Tibial nerve (tissue), 4 donors: ENCODE data around the gene CST6. TPM values are rescaled to one million over a fixed set of nuclear protein-coding genes. Genes with fewer than 3 reads are reported as not detected.
A peak's percentile ranks its signal among the peaks of the same experiment; 100 is the strongest.

Source experiments
- DNase-seq, 2 donors: peaks; one replicate each; pipeline ENCODE4 v3.0.0-alpha.2; 2019; ENCODE audit warnings: low spot score in 2 of 2
- H3K27ac ChIP-seq, 4 donors: fragments of 200-600 bp; sonication (generic) in 3 of 4; one replicate each; pipeline ENCODE4 v1.5.1; 2017 to 2019; ENCODE audit warnings: mild to moderate bottlenecking in 1 of 4
- H3K27me3 ChIP-seq, 2 donors: fragments of 200-600 bp; sonication (generic) in 1 of 2; one replicate each; pipeline versions ENCODE4 v1.5.1 to v1.6.0; 2017 to 2019
- H3K36me3 ChIP-seq, 3 donors: fragments of 200-600 bp; sonication (generic); one replicate each; pipeline ENCODE4 v1.5.1; 2018 to 2019
- H3K4me1 ChIP-seq, 4 donors: fragments of 200-600 bp; sonication (generic) in 3 of 4; one replicate each; pipeline ENCODE4 v1.5.1; 2017 to 2019
- H3K4me3 ChIP-seq, 4 donors: fragments of 200-600 bp; sonication (generic) in 3 of 4; one replicate each; pipeline ENCODE4 v1.5.1; 2017 to 2019; ENCODE audit warnings: mild to moderate bottlenecking in 1 of 4, moderate library complexity in 1 of 4
- H3K9me3 ChIP-seq, 4 donors: fragments of 200-600 bp; sonication (generic) in 3 of 4; one replicate each; pipeline ENCODE4 v1.5.1; 2017 to 2019
- EP300 ChIP-seq, 2 donors: sonication (generic); formaldehyde crosslinking; IDR thresholded peaks; one replicate each; pipeline ENCODE4 v1.6.1; 2017; ENCODE audit warnings: antibody characterized with exemption in 2 of 2, mild to moderate bottlenecking in 1 of 2
- POLR2A ChIP-seq, 2 donors: fragments of 450-650 bp; IDR thresholded peaks; one replicate each; pipeline ENCODE4 v1.6.1; 2017; ENCODE audit warnings: antibody characterized with exemption in 2 of 2, mild to moderate bottlenecking in 2 of 2, moderate library complexity in 2 of 2
- WGBS, 2 donors: methylation state at CpG; one replicate each; pipeline ENCODE4 v1.1.5; 2018; 5-methylcytosine and 5-hydroxymethylcytosine counted together
- total RNA-seq, 4 donors: library from RNA; depleted of rRNA; stranded (reverse); fragments of >200 nt; gene quantifications; one replicate each; pipeline ENCODE4 v1.1.0, GENCODE V29; 2016
- TF ChIP-seq, protein P1 (sequence below), 5 experiments: fragments of 200-600 bp in 3 of 5; fragments of 450-650 bp in 2 of 5; sonication (generic) in 3 of 5; IDR thresholded peaks; one replicate each; pipeline ENCODE4 v1.5.1; 2016 to 2019; ENCODE audit warnings: antibody characterized with exemption in 5 of 5, mild to moderate bottlenecking in 3 of 5, moderate library complexity in 2 of 5

Gene CST6
- total RNA-seq, 4 donors from 2014 or later, result 1.2 TPM; not detected in 3

GRCh38 chr11:66011239-66011784, 496 bp upstream of the CST6 start:
- WGBS, 2 donors, result 42 to 56% methylated on average over 11 to 14 of the region's 14 CpGs
- DNase-seq, result no peak
- Histone ChIP-seq H3K9me3 (no peaks in the 10 kb centered on the region), H3K27ac (no peak overlapping the region), H3K4me3 (peak overlapping the region in 1 of 4 donors; percentile 32), H3K4me1 (peaks cover 0 to 11% (median 7%) of the 10 kb centered on the region in 4 donors), H3K27me3 (peaks cover 0 to 21% of the 10 kb centered on the region in 2 donors), H3K36me3 (no peaks in the 10 kb centered on the region)
- TF ChIP-seq POLR2A (IDR thresholded peaks at IDR 0.05) (no peak), EP300 (IDR thresholded peaks at IDR 0.05) (no peak)
- TF ChIP-seq, protein P1, sequence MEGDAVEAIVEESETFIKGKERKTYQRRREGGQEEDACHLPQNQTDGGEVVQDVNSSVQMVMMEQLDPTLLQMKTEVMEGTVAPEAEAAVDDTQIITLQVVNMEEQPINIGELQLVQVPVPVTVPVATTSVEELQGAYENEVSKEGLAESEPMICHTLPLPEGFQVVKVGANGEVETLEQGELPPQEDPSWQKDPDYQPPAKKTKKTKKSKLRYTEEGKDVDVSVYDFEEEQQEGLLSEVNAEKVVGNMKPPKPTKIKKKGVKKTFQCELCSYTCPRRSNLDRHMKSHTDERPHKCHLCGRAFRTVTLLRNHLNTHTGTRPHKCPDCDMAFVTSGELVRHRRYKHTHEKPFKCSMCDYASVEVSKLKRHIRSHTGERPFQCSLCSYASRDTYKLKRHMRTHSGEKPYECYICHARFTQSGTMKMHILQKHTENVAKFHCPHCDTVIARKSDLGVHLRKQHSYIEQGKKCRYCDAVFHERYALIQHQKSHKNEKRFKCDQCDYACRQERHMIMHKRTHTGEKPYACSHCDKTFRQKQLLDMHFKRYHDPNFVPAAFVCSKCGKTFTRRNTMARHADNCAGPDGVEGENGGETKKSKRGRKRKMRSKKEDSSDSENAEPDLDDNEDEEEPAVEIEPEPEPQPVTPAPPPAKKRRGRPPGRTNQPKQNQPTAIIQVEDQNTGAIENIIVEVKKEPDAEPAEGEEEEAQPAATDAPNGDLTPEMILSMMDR (IDR thresholded peaks at IDR 0.05), result no peak

- no peak overlapping the region for H3K27ac ChIP-seq
- H3K9me3 ChIP-seq, result no peaks in the 10 kb centered on the region
- H3K4me1 ChIP-seq, result peaks cover 0 to 11% (median 7%) of the 10 kb centered on the region in 4 donors
- TF ChIP-seq EP300 (IDR thresholded peaks at IDR 0.05), result no peak
- TF ChIP-seq, protein P1 (IDR thresholded peaks at IDR 0.05), result no peak
- TF ChIP-seq POLR2A (IDR thresholded peaks at IDR 0.05), result no peak
- H3K27me3 ChIP-seq, result peaks cover 0 to 21% of the 10 kb centered on the region in 2 donors
- no peaks in the 10 kb centered on the region for H3K36me3 ChIP-seq
- WGBS, 2 donors, result 62 to 75% methylated on average over 6 to 12 of the region's 12 CpGs
- H3K4me3 ChIP-seq, result no peak overlapping the region
- DNase-seq, result no peak
Measured at GRCh38 chr11:66012371-66012945, 650 bp downstream of the CST6 start.

DNA sequence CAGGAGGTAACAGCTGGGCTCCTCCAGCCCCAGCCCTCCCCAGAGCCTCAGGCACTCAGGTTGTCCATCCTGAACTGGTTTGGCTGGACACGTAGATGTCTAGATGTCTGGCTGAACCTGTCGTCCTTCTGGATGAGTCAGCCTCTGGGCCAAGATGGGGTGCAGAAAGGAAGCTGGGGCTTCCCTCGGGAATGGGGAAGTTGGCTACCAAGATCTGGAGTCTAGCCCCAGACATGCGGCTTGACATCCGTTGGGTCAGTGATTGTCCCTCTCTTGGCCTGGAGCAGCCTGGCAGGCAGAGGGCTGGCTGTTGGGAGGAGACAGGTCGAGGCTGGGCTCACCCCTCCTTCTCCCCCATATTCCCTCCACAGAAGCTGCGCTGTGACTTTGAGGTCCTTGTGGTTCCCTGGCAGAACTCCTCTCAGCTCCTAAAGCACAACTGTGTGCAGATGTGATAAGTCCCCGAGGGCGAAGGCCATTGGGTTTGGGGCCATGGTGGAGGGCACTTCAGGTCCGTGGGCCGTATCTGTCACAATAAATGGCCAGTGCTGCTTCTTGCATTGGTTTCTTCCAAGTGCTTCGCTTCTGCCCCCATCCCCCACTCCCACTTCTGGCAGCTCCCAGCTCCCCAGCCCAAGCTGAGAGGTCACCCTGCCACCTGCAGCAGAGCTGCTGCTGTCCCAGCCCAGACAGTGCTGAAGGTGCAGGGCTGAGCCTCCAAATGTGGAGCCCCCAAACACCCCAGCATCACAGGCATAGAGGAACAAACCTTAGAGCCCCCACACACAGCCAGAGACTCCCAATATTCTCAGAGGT, 1.3 kb downstream of the CST6 start:
- peaks cover 0 to 21% of the 10 kb centered on the region in 2 donors for H3K27me3 ChIP-seq
- no peaks in the 10 kb centered on the region for H3K9me3 ChIP-seq
- TF ChIP-seq POLR2A (IDR thresholded peaks at IDR 0.05) (no peak), EP300 (IDR thresholded peaks at IDR 0.05) (no peak)
- TF ChIP-seq, protein P1 (IDR thresholded peaks at IDR 0.05), result no peak
- H3K36me3 ChIP-seq, result no peaks in the 10 kb centered on the region
- peaks cover 0 to 11% (median 7%) of the 10 kb centered on the region in 4 donors for H3K4me1 ChIP-seq
- no peak for DNase-seq
- H3K27ac ChIP-seq, result no peak overlapping the region
- H3K4me3 ChIP-seq, result no peak overlapping the region
- 57 to 60% methylated on average over 11 of the region's 12 CpGs for WGBS, 2 donors

GRCh38 chr11:66013762-66014100, 1.9 kb downstream of the CST6 start:
- Histone ChIP-seq H3K27me3 (peaks cover 0 to 21% of the 10 kb centered on the region in 2 donors), H3K27ac (no peak overlapping the region), H3K36me3 (no peaks in the 10 kb centered on the region), H3K4me3 (no peak overlapping the region), H3K4me1 (peaks cover 0 to 11% (median 7%) of the 10 kb centered on the region in 4 donors), H3K9me3 (no peaks in the 10 kb centered on the region)
- 67 to 70% methylated on average over 6 of the region's 7 CpGs for WGBS, 2 donors
- no peak for DNase-seq
- TF ChIP-seq EP300 (IDR thresholded peaks at IDR 0.05) (no peak), POLR2A (IDR thresholded peaks at IDR 0.05) (no peak)
- TF ChIP-seq, protein P1 (IDR thresholded peaks at IDR 0.05), result no peak
